Kidney epithelial cell (primary cell): ENCODE results near the gene WNT3A. TPM values are rescaled to one million over a fixed set of nuclear protein-coding genes. Genes with fewer than 3 reads are reported as not detected.
"Not testable (repeated sequence)": the region's sequence is repeated elsewhere in the genome, so short reads cannot be mapped to it uniquely, and the experiment has no call there.

Source experiments
- DNase-seq: peaks from one replicate; pipeline ENCODE4 v3.0.0-alpha.2; 2010; ENCODE audit warnings: low read depth
- H3K27me3 ChIP-seq: 2 replicates; pipeline ENCODE4 v1.6.0; 2011; ENCODE audit warnings: low read length; ENCODE audit not compliant: control insufficient read depth, insufficient read depth
- H3K36me3 ChIP-seq: 2 replicates; pipeline ENCODE4 v1.5.1; 2011; ENCODE audit warnings: low read length; ENCODE audit not compliant: control insufficient read depth, insufficient read depth
- H3K4me3 ChIP-seq: 2 replicates; pipeline ENCODE4 v1.5.1; 2011; ENCODE audit warnings: low read depth, mild to moderate bottlenecking, control low read depth, low read length
- CTCF ChIP-seq: IDR thresholded peaks from 2 replicates; pipeline ENCODE4 v1.5.1; 2011; ENCODE audit warnings: mild to moderate bottlenecking, moderate library complexity, low read length, control low read depth, inconsistent platforms; ENCODE audit not compliant: insufficient read depth, poor library complexity, severe bottlenecking
- total RNA-seq: library from RNA; depleted of rRNA; stranded (reverse); fragments of >200 nt; gene quantifications from 2 replicates; pipeline ENCODE4 v1.2.3, GENCODE V29; 2015

WNT3A gene
- total RNA-seq, result not detected in 2 replicates

DNA sequence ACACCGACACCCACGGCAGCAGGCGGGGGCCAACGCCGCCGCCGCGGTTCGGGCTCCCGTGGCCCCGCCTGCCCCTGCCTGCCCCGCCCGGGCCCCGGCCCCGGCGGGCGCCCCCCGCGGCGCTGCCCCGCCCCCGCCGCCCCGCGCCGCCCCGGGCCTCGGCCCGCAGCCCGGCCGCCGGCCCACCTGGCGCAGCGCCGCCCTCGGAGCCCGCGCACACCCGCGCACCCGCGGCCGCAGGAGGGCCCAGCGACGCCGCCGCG lies at the start of gene WNT3A:
TSS of gene WNT3A (plus strand) at position 213 of the 263 bp plus-strand sequence. CDS start 131 bp downstream, outside the sequence.
- TF ChIP-seq CTCF, result no peak
- H3K36me3 ChIP-seq, result no peaks in the 10 kb centered on the region
- no peak within 1 kb of the TSS for H3K4me3 ChIP-seq
- H3K27me3 ChIP-seq, result peaks cover 79% of the 10 kb centered on the region
- no peak for DNase-seq

DNA sequence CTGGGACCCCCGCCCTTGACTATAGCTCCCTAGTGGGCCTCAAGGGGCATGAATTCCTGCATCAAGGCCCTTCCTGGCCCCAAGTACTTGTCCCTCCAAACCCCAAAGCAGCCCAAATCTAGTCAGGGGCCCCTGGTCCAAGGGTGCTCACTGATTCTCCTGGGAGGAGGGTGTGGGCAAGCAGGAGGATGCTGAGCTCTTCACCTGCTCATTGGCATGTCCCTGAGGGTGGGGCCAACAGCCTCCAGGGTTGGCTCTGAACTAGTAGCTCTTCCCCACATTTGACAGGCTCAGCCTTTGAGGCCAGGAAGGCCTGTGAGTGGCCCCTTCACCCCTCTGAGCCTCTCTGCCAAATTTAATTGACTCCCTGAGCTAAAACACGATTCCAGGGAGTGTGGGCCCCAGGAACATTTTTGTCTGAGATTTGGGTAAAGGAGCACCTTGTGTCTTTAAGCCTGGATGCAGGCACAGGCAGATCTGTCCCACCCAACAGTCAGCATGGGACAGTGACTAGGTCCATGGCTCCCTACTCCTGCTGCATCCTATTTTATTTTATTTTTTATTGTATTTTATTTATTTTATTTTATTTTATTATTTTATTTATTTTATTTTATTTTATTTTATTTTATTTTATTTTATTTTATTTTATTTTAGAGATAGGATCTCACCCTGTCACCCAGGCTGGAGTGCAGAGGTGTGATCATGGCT lies 48.0 kb upstream of the WNT3A start:
- H3K27me3 ChIP-seq, result no peaks in the 10 kb centered on the region
- TF ChIP-seq CTCF, result no peak
- no peak for DNase-seq
- H3K36me3 ChIP-seq, result no peaks in the 10 kb centered on the region
- H3K4me3 ChIP-seq, result no peak overlapping the region

DNA sequence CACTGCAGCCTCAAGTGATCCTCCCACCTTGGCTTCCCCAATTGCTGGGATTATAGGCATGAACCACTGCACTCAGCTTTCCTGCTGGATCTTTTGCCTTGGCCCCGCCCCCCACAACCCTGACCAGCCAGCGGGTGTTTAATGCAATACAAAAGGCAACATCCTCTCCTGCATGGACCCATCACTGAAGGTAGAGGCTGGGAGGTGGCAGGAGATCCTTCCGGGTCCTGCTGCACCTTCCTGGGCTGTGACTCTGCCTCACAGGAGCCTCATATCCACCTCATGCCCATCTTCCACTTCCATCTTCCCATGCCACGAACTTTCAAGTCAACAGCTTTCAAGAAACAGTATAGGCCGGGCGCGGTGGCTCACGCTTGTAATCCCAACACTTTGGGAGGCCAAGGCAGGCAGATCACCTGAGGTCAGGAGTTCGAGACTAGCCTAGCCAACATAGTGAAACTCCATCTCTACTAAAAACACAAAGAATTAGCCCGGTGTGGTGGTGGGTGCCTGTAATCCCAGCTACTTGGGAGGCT lies 47.4 kb upstream of the WNT3A start:
- Histone ChIP-seq H3K4me3 (no peak overlapping the region), H3K36me3 (no peaks in the 10 kb centered on the region), H3K27me3 (no peaks in the 10 kb centered on the region)
- no peak for DNase-seq
- no peak for TF ChIP-seq CTCF

DNA sequence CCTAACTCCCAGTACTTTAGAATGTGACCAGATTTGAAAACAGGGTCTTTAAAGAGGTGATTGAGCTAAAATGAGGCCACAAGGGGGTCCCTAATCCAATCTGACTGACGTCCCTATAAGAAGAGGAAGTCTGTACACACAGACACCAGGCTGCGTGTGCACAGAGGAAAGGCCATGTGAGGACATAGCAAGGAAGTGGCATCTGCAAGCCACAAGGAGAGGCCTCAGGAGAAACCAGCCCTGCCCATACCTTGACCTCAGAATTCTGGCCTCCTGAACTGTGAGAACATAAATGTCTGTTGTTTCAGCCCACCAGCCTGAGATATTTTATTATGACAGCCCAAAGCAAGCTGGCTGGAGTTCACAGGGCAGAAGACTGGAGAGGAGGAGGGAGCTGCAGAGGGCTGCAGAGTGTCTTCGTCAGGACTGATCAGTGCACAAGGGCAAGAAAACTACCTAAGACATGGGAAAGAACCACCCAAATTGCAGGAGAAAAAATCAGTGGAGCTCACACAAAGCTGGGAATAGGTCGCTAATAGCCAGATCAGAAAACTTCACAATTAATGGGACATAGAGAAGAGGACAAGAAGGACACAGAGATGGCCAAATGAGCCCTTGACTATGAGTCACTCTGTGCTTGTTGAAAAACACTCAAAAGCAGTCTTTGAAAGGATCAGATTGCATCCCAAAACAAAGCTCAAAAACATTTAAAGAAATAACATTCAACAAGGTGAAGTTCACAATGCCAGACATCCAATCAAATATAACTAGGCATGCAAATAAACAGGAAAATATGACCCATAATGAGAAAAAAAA lies 44.9 kb upstream of the WNT3A start:
- no peak for DNase-seq
- H3K4me3 ChIP-seq, result no peak overlapping the region
- H3K36me3 ChIP-seq, result no peaks in the 10 kb centered on the region
- no peak for TF ChIP-seq CTCF
- H3K27me3 ChIP-seq, result no peaks in the 10 kb centered on the region

DNA sequence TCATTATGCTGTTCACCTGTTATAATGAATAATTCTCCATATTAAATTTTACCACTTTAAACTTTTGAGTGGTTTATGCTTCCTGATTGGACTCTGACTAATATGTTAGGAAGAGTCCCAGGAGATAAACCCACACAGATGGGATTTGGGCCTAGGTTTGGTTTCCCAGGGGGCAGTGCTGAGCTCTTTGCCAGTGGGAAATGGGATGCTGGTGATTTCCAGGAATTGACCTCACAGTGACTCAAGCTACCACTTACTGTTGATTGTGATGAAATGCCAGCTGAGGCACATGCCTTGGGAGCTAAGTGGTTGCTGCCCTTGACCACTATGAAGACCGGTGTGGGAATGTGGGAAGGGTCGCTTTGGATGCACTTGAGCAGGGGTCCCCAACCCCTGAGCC lies 40.1 kb upstream of the WNT3A start:
- H3K27me3 ChIP-seq, H3K4me3 ChIP-seq, DNase-seq, H3K36me3 ChIP-seq: not testable (repeated sequence)

- H3K36me3 ChIP-seq, H3K4me3 ChIP-seq, H3K27me3 ChIP-seq, DNase-seq: not testable (repeated sequence)
Measured at GRCh38 chr1:227967815-227968214, 39.0 kb upstream of the WNT3A start.

DNA sequence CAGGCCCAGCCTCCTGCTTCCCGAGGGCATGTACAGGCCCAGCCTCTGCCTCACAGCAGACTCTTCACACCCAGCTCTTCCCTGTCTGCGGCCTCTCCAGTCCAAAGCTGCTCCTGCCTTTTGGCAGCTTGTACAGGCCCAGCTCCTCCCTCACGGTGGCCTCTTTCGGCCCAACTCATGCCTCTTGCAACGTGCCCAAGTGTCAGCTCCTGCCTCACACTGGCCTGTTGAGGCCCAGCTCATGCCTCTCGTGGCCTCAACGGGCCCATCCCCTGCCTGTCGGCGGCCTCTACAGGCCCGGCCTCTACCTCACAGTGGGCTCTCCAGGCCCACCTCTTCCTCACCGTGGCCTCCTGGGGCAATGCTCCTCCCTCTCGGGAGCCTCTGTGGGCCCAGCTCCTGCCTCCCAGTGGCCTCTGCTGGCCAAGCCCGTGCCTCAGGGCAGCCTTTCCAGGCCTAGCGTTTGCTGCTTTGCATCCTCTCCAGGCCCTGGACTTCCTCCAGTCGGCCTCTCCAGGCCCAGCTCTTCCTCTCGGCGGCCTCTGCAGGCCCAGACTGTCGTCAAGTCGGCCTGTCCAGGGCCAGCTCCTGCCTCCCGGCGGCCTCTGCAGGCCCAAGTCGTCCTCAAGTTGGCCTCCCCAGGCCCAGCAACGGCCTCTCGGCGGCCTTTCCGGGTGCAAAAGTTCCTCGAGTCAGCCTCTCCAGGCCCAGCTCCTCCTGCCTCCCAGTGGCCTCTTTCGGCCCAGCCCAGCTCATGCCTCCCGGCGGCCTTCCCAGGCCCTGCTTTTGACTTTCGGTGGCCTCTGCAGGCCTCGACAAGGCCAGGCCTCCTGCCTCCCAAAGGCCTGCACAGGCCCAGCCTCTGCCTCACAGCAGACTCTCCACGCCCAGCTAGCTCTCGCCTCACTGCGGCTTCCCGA lies 36.5 kb upstream of the WNT3A start:
- H3K36me3 ChIP-seq, H3K4me3 ChIP-seq, H3K27me3 ChIP-seq, DNase-seq: not testable (repeated sequence)

- not testable (repeated sequence) for H3K27me3 ChIP-seq, H3K36me3 ChIP-seq, H3K4me3 ChIP-seq, DNase-seq
Measured at GRCh38 chr1:227971216-227971615, 35.6 kb upstream of the WNT3A start.

- DNase-seq, H3K4me3 ChIP-seq, H3K36me3 ChIP-seq, H3K27me3 ChIP-seq: not testable (repeated sequence)
Measured at GRCh38 chr1:227971643-227972282, 35.0 kb upstream of the WNT3A start.
